NCI-H2227 treated with DMSO at 0.1 percent for 48 hours (cell line): ENCODE results near the gene LRRC8D.

ENCODE experiments used
- DNase-seq: peaks from one replicate; lab custom pipeline; 2025; lab: John Stamatoyannopoulos, UW

The LRRC8D gene

GRCh38 chr1:89896105-89896942, 75.5 kb downstream of the LRRC8D start:
- no peak for DNase-seq

- DNase-seq: no peak
These were observed 76.7 kb downstream of the LRRC8D start for GRCh38 chr1:89897347-89898133.

GRCh38 chr1:89898150-89898549, 77.3 kb downstream of the LRRC8D start:
- no peak for DNase-seq

GRCh38 chr1:89898695-89899470, 78.1 kb downstream of the LRRC8D start:
- DNase-seq: no peak

- no peak for DNase-seq
These were observed 79.5 kb downstream of the LRRC8D start for GRCh38 chr1:89900323-89900722.

- DNase-seq: no peak
These were observed 80.2 kb downstream of the LRRC8D start for GRCh38 chr1:89900791-89901708.

- DNase-seq: no peak
These were observed 81.3 kb downstream of the LRRC8D start for GRCh38 chr1:89901957-89902669.

GRCh38 chr1:89903550-89903949, 82.7 kb downstream of the LRRC8D start:
- DNase-seq: no peak

GRCh38 chr1:89904219-89904980, 83.6 kb downstream of the LRRC8D start:
- no peak for DNase-seq

- no peak for DNase-seq
These were observed 84.7 kb downstream of the LRRC8D start for GRCh38 chr1:89905395-89906058.

GRCh38 chr1:89906088-89906487, 85.3 kb downstream of the LRRC8D start:
- DNase-seq: no peak

- DNase-seq: no peak
These were observed 86.9 kb downstream of the LRRC8D start for GRCh38 chr1:89907727-89908212.

- DNase-seq: no peak
These were observed 87.4 kb downstream of the LRRC8D start for GRCh38 chr1:89908273-89908671.

GRCh38 chr1:89908672-89909436, 88.0 kb downstream of the LRRC8D start:
- DNase-seq: peak; percentile 53

GRCh38 chr1:89910268-89910667, 89.4 kb downstream of the LRRC8D start:
- no peak for DNase-seq

- DNase-seq: peak; percentile 64
These were observed 89.9 kb downstream of the LRRC8D start for GRCh38 chr1:89910780-89911179.

GRCh38 chr1:89911191-89911991, 90.6 kb downstream of the LRRC8D start:
- DNase-seq: no peak

- no peak for DNase-seq
These were observed 91.2 kb downstream of the LRRC8D start for GRCh38 chr1:89912073-89912472.
